H1 (cell line): ENCODE data around the gene CGAS. TPM values are rescaled to one million over a fixed set of nuclear protein-coding genes. Genes with fewer than 3 reads are reported as not detected.

Source experiments
- CTCF ChIA-PET: fragments of 300-600 bp; sonication (Branson Sonifier 250); formaldehyde crosslinking; loops from one replicate; lab custom pipeline; 2021; ENCODE audit not compliant: partially characterized antibody; lab: Charles Lee
- POLR2A ChIA-PET: fragments of 300-600 bp; sonication (Branson Sonifier 250); formaldehyde crosslinking; loops from one replicate; lab custom pipeline; 2021; ENCODE audit warnings: inconsistent platforms; ENCODE audit not compliant: partially characterized antibody; lab: Charles Lee
- DNase-seq, 2 experiments: peaks; one replicate each; pipeline versions ENCODE4 v3.0.0 to v3.0.0-alpha.2; 2010 to 2022; ENCODE audit warnings: low spot score in 2 of 2, low read depth in 1 of 2, mixed read lengths in 1 of 2
- FAIRE-seq: peaks from 2 replicates; lab custom pipeline; 2011; peaks lifted over from hg19 to GRCh38; lab: Jason Lieb, UNC
- H2AFZ ChIP-seq: 2 replicates; pipeline ENCODE4 v1.8.1; 2012; ENCODE audit warnings: low read length, inconsistent platforms
- H2AK5ac ChIP-seq: 2 replicates; pipeline ENCODE4 v1.6.1; 2013; ENCODE audit warnings: low read depth, low read length
- H2BK120ac ChIP-seq: replicated peaks from 2 replicates; pipeline ENCODE3; 2013; ENCODE audit warnings: low read depth, low read length, inconsistent platforms
- H2BK12ac ChIP-seq: 2 replicates; pipeline ENCODE4 v1.6.1; 2013; ENCODE audit warnings: low read depth, low read length
- H2BK15ac ChIP-seq: 2 replicates; pipeline ENCODE4 v1.6.1; 2013; ENCODE audit warnings: low read length
- H2BK20ac ChIP-seq: 2 replicates; pipeline ENCODE4 v1.6.1; 2013; ENCODE audit warnings: low read length
- H2BK5ac ChIP-seq: 2 replicates; pipeline ENCODE4 v1.6.1; 2013; ENCODE audit warnings: low read depth, low read length
- H3K14ac ChIP-seq: 2 replicates; pipeline ENCODE4 v1.6.1; 2013; ENCODE audit warnings: inconsistent platforms; ENCODE audit not compliant: insufficient read length
- H3K18ac ChIP-seq: 2 replicates; pipeline ENCODE4 v1.6.1; 2013; ENCODE audit warnings: low read length; ENCODE audit errors: extremely low read depth
- H3K23ac ChIP-seq: 2 replicates; pipeline ENCODE4 v1.6.1; 2013; ENCODE audit warnings: inconsistent platforms; ENCODE audit not compliant: insufficient read length
- H3K23me2 ChIP-seq: 2 replicates; pipeline ENCODE4 v1.6.1; 2013; ENCODE audit warnings: low read depth, low read length
- H3K27ac ChIP-seq: 2 replicates; pipeline ENCODE4 v1.6.1; 2011; ENCODE audit warnings: low read depth, low read length, inconsistent platforms
- H3K27me3 ChIP-seq, 4 experiments: replicated peaks in 1 of 4; 1 replicate in 1 of 4; 2 replicates in 3 of 4; pipeline versions ENCODE4 v1.6.1 to v1.8.1; 2011 to 2013; ENCODE audit warnings: low read length in 3 of 4, mild to moderate bottlenecking in 3 of 4, inconsistent platforms in 2 of 4, mixed read lengths in 2 of 4, moderate library complexity in 1 of 4; ENCODE audit not compliant: control insufficient read depth in 3 of 4, insufficient read depth in 3 of 4; ENCODE audit errors: extremely low read depth in 1 of 4
- H3K36me3 ChIP-seq, 4 experiments: 2 replicates each; pipeline versions ENCODE4 v1.6.1 to v1.8.1; 2011 to 2013; ENCODE audit warnings: mild to moderate bottlenecking in 4 of 4, low read length in 3 of 4, moderate library complexity in 2 of 4, control low read depth in 1 of 4, inconsistent platforms in 1 of 4; ENCODE audit not compliant: insufficient read depth in 4 of 4, control insufficient read depth in 2 of 4
- H3K4ac ChIP-seq: replicated peaks from 2 replicates; pipeline ENCODE3; 2013; ENCODE audit warnings: low read length, low read depth, mixed read lengths, inconsistent platforms; ENCODE audit not compliant: insufficient read length
- H3K4me1 ChIP-seq, 4 experiments: replicated peaks in 1 of 4; 1 replicate in 1 of 4; 2 replicates in 3 of 4; pipeline versions ENCODE4 v1.6.1 to v1.8.1; 2011 to 2013; ENCODE audit warnings: low read length in 3 of 4, inconsistent platforms in 2 of 4, mixed read lengths in 1 of 4; ENCODE audit not compliant: insufficient read depth in 4 of 4, control insufficient read depth in 3 of 4
- H3K4me2 ChIP-seq, 2 experiments: 2 replicates each; pipeline versions ENCODE4 v1.6.1 to v1.8.1; 2011 to 2013; ENCODE audit warnings: low read depth in 2 of 2, low read length in 2 of 2, control low read depth in 1 of 2, inconsistent platforms in 1 of 2, mild to moderate bottlenecking in 1 of 2; ENCODE audit not compliant: insufficient read depth in 1 of 2
- H3K4me3 ChIP-seq, 4 experiments: fragments of 200-600, 300-600 bp in 1 of 4; sonication (generic), shearing (Covaris generic), sonication (Bioruptor Twin) in 1 of 4; 2 replicates each; pipeline versions ENCODE4 v1.5.1 to v1.8.1; 2011 to 2016; ENCODE audit warnings: low read length in 4 of 4, low read depth in 3 of 4, control low read depth in 2 of 4, inconsistent platforms in 2 of 4, mild to moderate bottlenecking in 2 of 4, mixed read lengths in 1 of 4, moderate library complexity in 1 of 4; ENCODE audit not compliant: insufficient read depth in 2 of 4; ENCODE audit errors: extremely low read depth in 1 of 4
- H3K56ac ChIP-seq: replicated peaks from 2 replicates; pipeline ENCODE3; 2013; ENCODE audit warnings: low read depth, mild to moderate bottlenecking, mixed read lengths, low read length, inconsistent platforms; ENCODE audit not compliant: insufficient read length
- H3K79me1 ChIP-seq: 2 replicates; pipeline ENCODE4 v1.6.1; 2013; ENCODE audit warnings: low read depth, low read length, control low read depth
- H3K79me2 ChIP-seq, 2 experiments: 2 replicates each; pipeline versions ENCODE4 v1.6.1 to v1.8.1; 2012 to 2013; ENCODE audit warnings: low read length in 2 of 2, mild to moderate bottlenecking in 2 of 2, inconsistent platforms in 1 of 2; ENCODE audit not compliant: insufficient read depth in 2 of 2, control insufficient read depth in 1 of 2
- H3K9ac ChIP-seq, 4 experiments: replicated peaks in 1 of 4; 1 replicate in 1 of 4; 2 replicates in 3 of 4; pipeline versions ENCODE4 v1.6.1 to v1.8.1; 2011 to 2013; ENCODE audit warnings: low read depth in 3 of 4, low read length in 3 of 4, control low read depth in 2 of 4, mild to moderate bottlenecking in 2 of 4, moderate library complexity in 2 of 4, inconsistent platforms in 1 of 4; ENCODE audit errors: extremely low read depth in 1 of 4
- H3K9me3 ChIP-seq, 2 experiments: 2 replicates each; pipeline versions ENCODE4 v1.6.1 to v1.8.1; 2012 to 2013; ENCODE audit warnings: mild to moderate bottlenecking in 2 of 2, moderate library complexity in 2 of 2, control low read depth in 1 of 2, inconsistent platforms in 1 of 2, low read depth in 1 of 2, low read length in 1 of 2, mixed read lengths in 1 of 2; ENCODE audit not compliant: insufficient read depth in 2 of 2
- H4K20me1 ChIP-seq, 2 experiments: replicated peaks in 1 of 2; 2 replicates each; pipeline versions ENCODE3 to v1.8.1; 2011 to 2013; ENCODE audit warnings: inconsistent platforms in 2 of 2, low read length in 2 of 2, mild to moderate bottlenecking in 1 of 2; ENCODE audit not compliant: insufficient read depth in 2 of 2, control insufficient read depth in 1 of 2
- H4K5ac ChIP-seq: 2 replicates; pipeline ENCODE4 v1.6.1; 2013; ENCODE audit warnings: low read length, low read depth, mixed read lengths, inconsistent platforms; ENCODE audit not compliant: insufficient read length
- H4K8ac ChIP-seq: 2 replicates; pipeline ENCODE4 v1.8.0; 2013; ENCODE audit warnings: mild to moderate bottlenecking, moderate library complexity, low read length, inconsistent platforms; ENCODE audit not compliant: insufficient read depth; ENCODE audit errors: extremely low read depth
- H4K91ac ChIP-seq: replicated peaks from 2 replicates; pipeline ENCODE3; 2013; ENCODE audit warnings: low read length, mixed read lengths, inconsistent platforms; ENCODE audit not compliant: insufficient read length
- CEBPB ChIP-seq: IDR thresholded peaks from 2 replicates; pipeline ENCODE4 v1.6.1; 2012; ENCODE audit warnings: low read depth, low read length
- HDAC6 ChIP-seq: IDR thresholded peaks from one replicate; pipeline ENCODE4 v1.7.1; 2012; ENCODE audit warnings: low read depth, mild to moderate bottlenecking, inconsistent platforms, low read length, moderate library complexity
- POLR2A ChIP-seq, 2 experiments: IDR thresholded peaks; 1 replicate in 1 of 2; 2 replicates in 1 of 2; pipeline ENCODE4 v1.6.1; 2011; ENCODE audit warnings: low read depth in 2 of 2, low read length in 2 of 2, mild to moderate bottlenecking in 2 of 2; ENCODE audit errors: control extremely low read depth in 1 of 2
- YY1 ChIP-seq: IDR thresholded peaks from 2 replicates; pipeline ENCODE4 v1.6.1; 2011; ENCODE audit warnings: low read depth, mild to moderate bottlenecking, low read length
- WGBS, 2 experiments: shearing (Covaris generic) in 1 of 2; methylation state at CpG; one replicate each; pipeline versions ENCODE4 v1.1.6 to v1.1.7; 2013 to 2015; ENCODE audit warnings: low lambda C conversion rate in 2 of 2, mixed read lengths in 2 of 2, inconsistent platforms in 1 of 2, low coverage in 1 of 2, missing lambda C conversion rate in 1 of 2; ENCODE audit not compliant: insufficient replicate concordance in 2 of 2, insufficient coverage in 1 of 2, insufficient read length in 1 of 2; ENCODE audit errors: extremely low coverage in 1 of 2, missing lambda C conversion rate in 1 of 2; 5-methylcytosine and 5-hydroxymethylcytosine counted together
- polyA plus RNA-seq, 7 experiments: library from polyadenylated mRNA; depleted of rRNA in 3 of 7; stranded (reverse) in 5 of 7; unstranded in 2 of 7; fragments of >200 nt in 5 of 7; fragments of 200-250 nt in 2 of 7; gene quantifications; 1 replicate in 5 of 7; 2 replicates in 1 of 7; 4 replicates in 1 of 7; pipeline versions ENCODE4 v1.2.1 to v1.2.3, GENCODE V29; 2011 to 2013; ENCODE audit warnings: missing spikeins in 2 of 7, mixed read lengths in 2 of 7
- total RNA-seq: library from RNA; stranded (reverse); fragmentation: NEBNext Ultra II Directional; extraction: Animal tissue kit (Norgen Biotek cat#: 25700); gene quantifications from 2 replicates; pipeline ENCODE4 v1.2.1, GENCODE V29; 2021

The CGAS gene
- total and polyA plus RNA-seq, 2 of the 8 experiments (the other 6 are each of a cell fraction or from before 2014, with no cell fraction given): 2.1 to 6.3 TPM

DNA sequence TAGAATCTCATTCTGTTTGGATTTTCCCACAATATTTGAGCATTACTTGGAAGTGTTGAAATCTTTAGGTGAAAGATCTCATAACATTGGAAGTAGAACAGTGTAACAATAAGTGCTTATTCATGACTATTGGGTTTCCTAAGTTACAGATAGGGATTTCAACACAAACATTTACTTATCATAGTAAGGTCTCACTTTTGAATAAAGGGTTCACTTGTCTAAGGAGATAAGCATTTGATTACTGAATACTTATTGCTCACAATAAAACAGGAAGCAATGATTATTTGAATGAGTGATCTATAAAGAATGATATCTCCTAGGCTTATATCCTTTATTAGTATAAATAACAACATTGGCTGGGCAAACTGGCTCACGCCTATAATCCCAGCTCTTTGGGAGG, 42.7 kb downstream of the CGAS start:
- H3K9ac ChIP-seq: no peak overlapping the region
- H2BK20ac ChIP-seq: no peak overlapping the region
- H2BK5ac ChIP-seq: no peak overlapping the region
- no peak overlapping the region for H4K5ac ChIP-seq
- 87% methylated on average over 1 of the region's 1 CpG; no CpG with 5 or more reads in 1 of the 2 experiments for WGBS, 2 experiments
- no peak overlapping the region for H3K4me3 ChIP-seq
- no peak overlapping the region for H3K27ac ChIP-seq
- POLR2A ChIA-PET: interaction anchor here (0.6 kb wide), 1 partner anchor 111 kb away, joined by 3 read pairs; no protein-coding TSS in a partner anchor
- H2BK120ac ChIP-seq: no peak overlapping the region
- H3K9me3 ChIP-seq: no peaks in the 10 kb centered on the region
- H3K4me2 ChIP-seq: no peak overlapping the region
- TF ChIP-seq HDAC6: no peak
- TF ChIP-seq POLR2A (IDR thresholded peaks at IDR 0.05; ENCODE audit: control extremely low read depth in 1 of 2, low read depth in 2 of 2, low read length in 2 of 2): no peak
- TF ChIP-seq CEBPB: no peak
- no peak for TF ChIP-seq YY1
- CTCF ChIA-PET: no interaction called here
- H3K18ac ChIP-seq: no peak overlapping the region
- no peak overlapping the region for H2BK12ac ChIP-seq
- H3K4ac ChIP-seq: no peak overlapping the region
- H3K79me1 ChIP-seq: no peaks in the 10 kb centered on the region
- FAIRE-seq (no peak), DNase-seq (no peak)
- H4K8ac ChIP-seq: no peak overlapping the region
- H4K20me1 ChIP-seq: no peaks in the 10 kb centered on the region
- H3K23me2 ChIP-seq: no peaks in the 10 kb centered on the region
- no peaks in the 10 kb centered on the region for H3K4me1 ChIP-seq
- H4K91ac ChIP-seq: no peak overlapping the region
- no peak overlapping the region for H3K56ac ChIP-seq
- no peak overlapping the region for H3K14ac ChIP-seq
- no peaks in the 10 kb centered on the region for H3K79me2 ChIP-seq
- H2AFZ ChIP-seq: no peak overlapping the region
- H3K23ac ChIP-seq: no peak overlapping the region
- H2AK5ac ChIP-seq: no peak overlapping the region
- H3K27me3 ChIP-seq: no peaks in the 10 kb centered on the region
- H2BK15ac ChIP-seq: no peak overlapping the region
- no peaks in the 10 kb centered on the region for H3K36me3 ChIP-seq
